HepG2 (cell line): ENCODE results near the gene AUNIP. TPM values are rescaled to one million over a fixed set of nuclear protein-coding genes. Genes with fewer than 3 reads are reported as not detected.

Experiments
- FIP1L1 ChIP-seq: fragments of 200-400 bp; formaldehyde crosslinking; IDR thresholded peaks from 2 replicates; pipeline ENCODE4 v1.6.1; 2018; ENCODE audit warnings: low read depth, mild to moderate bottlenecking, low read length, moderate library complexity, borderline replicate concordance; ENCODE audit not compliant: insufficient read depth
- NFE2 ChIP-seq: sonication (generic); formaldehyde crosslinking; IDR thresholded peaks from 2 replicates; pipeline ENCODE4 v1.4.0; 2020; ENCODE audit warnings: missing genetic modification reagents
- NONO ChIP-seq, 2 experiments: fragments of 450-650 bp in 1 of 2; sonication (generic) in 1 of 2; formaldehyde crosslinking in 1 of 2; IDR thresholded peaks in 1 of 2; conservative IDR thresholded peaks in 1 of 2; 2 replicates each; pipeline versions ENCODE4 v1.6.1 to v1.8.0; 2017 to 2022; ENCODE audit warnings: mild to moderate bottlenecking in 1 of 2, missing genetic modification reagents in 1 of 2, moderate library complexity in 1 of 2
- PCBP1 ChIP-seq: fragments of 200-400 bp; formaldehyde crosslinking; IDR thresholded peaks from 2 replicates; pipeline ENCODE4 v1.6.1; 2017; ENCODE audit warnings: mild to moderate bottlenecking, low read depth, low read length, borderline replicate concordance
- POLR2AphosphoS2 ChIP-seq: IDR thresholded peaks from 2 replicates; pipeline ENCODE4 v1.6.1; 2011; ENCODE audit warnings: low read depth, low read length, improper control_type of control experiment
- UBTF ChIP-seq: sonication (generic); formaldehyde crosslinking; IDR thresholded peaks from 2 replicates; pipeline ENCODE4 v1.4.0; 2020; ENCODE audit warnings: mild to moderate bottlenecking, missing genetic modification reagents
- ZBTB4 ChIP-seq: sonication (generic); formaldehyde crosslinking; IDR thresholded peaks from 2 replicates; pipeline ENCODE4 v1.4.0; 2020; ENCODE audit warnings: missing genetic modification reagents, mild to moderate bottlenecking, borderline replicate concordance
- ZFX ChIP-seq: sonication (generic); formaldehyde crosslinking; IDR thresholded peaks from 2 replicates; pipeline ENCODE4 v1.4.0; 2020; ENCODE audit warnings: mild to moderate bottlenecking, low read depth, missing genetic modification reagents, moderate library complexity
- ZFY ChIP-seq: sonication (generic); formaldehyde crosslinking; IDR thresholded peaks from 2 replicates; pipeline ENCODE4 v1.4.0; 2020; ENCODE audit warnings: missing genetic modification reagents
- ZNF451 ChIP-seq: sonication (generic); formaldehyde crosslinking; IDR thresholded peaks from 2 replicates; pipeline ENCODE4 v1.5.0; 2020; ENCODE audit warnings: mild to moderate bottlenecking, missing genetic modification reagents
- ZNF83 ChIP-seq: sonication (generic); formaldehyde crosslinking; IDR thresholded peaks from 2 replicates; pipeline ENCODE4 v1.4.0; 2020; ENCODE audit warnings: missing genetic modification reagents, mild to moderate bottlenecking, borderline replicate concordance
- ZNF883 ChIP-seq: sonication (generic); formaldehyde crosslinking; IDR thresholded peaks from 2 replicates; pipeline ENCODE4 v1.5.1; 2020; ENCODE audit warnings: mild to moderate bottlenecking, missing genetic modification reagents; ENCODE audit errors: not compliant biosample characterization
- polyA plus RNA-seq, 8 experiments: library from polyadenylated mRNA; depleted of rRNA in 3 of 8; stranded (reverse) in 7 of 8; unstranded in 1 of 8; fragments of >200 nt; fragmentation: Illumina TruSeq in 4 of 8; extraction: Trizol in 4 of 8; gene quantifications; 2 replicates each; pipeline versions ENCODE4 v1.2.1 to v1.2.3, GENCODE V29; 2011 to 2016; ENCODE audit warnings: low read depth in 4 of 8, missing spikeins in 1 of 8, mixed read lengths in 1 of 8; ENCODE audit not compliant: insufficient read depth in 1 of 8
- total RNA-seq, 5 experiments: library from RNA; depleted of rRNA; stranded (reverse); fragments of >200 nt; fragmentation: Illumina TruSeq; extraction: Trizol; gene quantifications; 2 replicates each; pipeline ENCODE4 v1.2.3, GENCODE V29; 2016; ENCODE audit warnings: low read depth in 1 of 5
- TF ChIP-seq, protein P1 (sequence below): sonication (generic); formaldehyde crosslinking; IDR thresholded peaks from 2 replicates; pipeline ENCODE4 v1.4.0; 2020; ENCODE audit warnings: missing genetic modification reagents
- TF ChIP-seq, protein P2 (sequence below): sonication (generic); formaldehyde crosslinking; IDR thresholded peaks from 2 replicates; pipeline ENCODE4 v1.4.0; 2020; ENCODE audit warnings: mild to moderate bottlenecking, missing genetic modification reagents
- TF ChIP-seq, protein P3 (sequence below): sonication (generic); formaldehyde crosslinking; IDR thresholded peaks from 2 replicates; pipeline ENCODE4 v1.4.0; 2020; ENCODE audit warnings: missing genetic modification reagents; ENCODE audit errors: not compliant biosample characterization
- TF ChIP-seq, protein P4 (sequence below): sonication (generic); formaldehyde crosslinking; IDR thresholded peaks from 2 replicates; pipeline ENCODE4 v1.8.0; 2022; ENCODE audit warnings: mild to moderate bottlenecking, missing genetic modification reagents, borderline replicate concordance

Gene AUNIP
- total and polyA plus RNA-seq, 2 of the 13 experiments (the other 11 are each of a cell fraction or from before 2014, with no cell fraction given), result 3.8 to 12.3 TPM

DNA sequence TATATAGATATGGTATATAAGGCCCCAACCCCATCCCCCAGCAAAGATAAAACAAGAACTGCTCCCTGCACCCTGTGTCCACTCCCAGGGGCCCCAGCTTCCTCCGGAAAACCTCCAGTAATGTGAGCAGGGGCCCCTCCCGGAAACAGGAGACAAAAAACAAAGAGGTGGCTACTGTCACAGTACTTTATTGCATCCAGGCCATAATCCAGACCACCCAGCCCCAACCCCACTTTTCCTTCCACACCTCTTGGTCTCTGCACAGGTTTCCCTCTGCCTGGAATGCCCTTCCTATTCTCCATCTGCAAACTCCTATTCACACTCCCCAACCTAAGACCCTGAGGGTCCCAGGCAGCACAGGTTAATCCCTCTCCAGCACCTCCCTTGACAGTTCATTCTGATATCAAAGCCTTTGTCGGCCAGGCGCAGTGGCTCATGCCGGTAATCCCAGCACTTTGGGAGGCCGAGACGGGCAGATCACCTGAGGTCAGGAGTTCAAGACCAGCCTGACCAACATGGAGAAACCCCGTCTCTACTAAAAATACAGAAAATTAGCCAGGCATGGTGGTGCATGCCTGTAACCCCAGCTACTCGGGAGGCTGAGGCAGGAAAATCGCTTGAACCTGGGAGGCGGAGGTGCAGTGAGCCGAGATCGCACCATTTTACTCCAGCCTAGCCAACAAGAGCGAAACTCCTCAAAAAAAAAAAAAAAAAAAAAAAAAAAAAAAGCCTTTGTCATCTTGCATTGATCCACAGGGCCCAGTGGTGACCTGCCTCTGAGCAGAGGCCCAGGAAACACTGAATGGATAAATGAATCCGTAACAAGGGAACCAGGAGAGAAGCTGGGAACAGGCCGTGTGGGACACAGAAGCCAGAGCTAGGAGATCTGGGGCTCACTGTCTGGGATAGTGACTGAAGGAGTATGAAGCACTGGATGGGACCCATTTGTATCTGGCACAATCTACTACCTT, 2.3 kb upstream of the AUNIP start (continued):
- TF ChIP-seq ZNF451 (CRISPR knock-in tag), result no peak
- TF ChIP-seq ZFX (CRISPR knock-in tag), result peak; percentile 59
- no peak for TF ChIP-seq ZNF883 (CRISPR knock-in tag)
- TF ChIP-seq ZFY (CRISPR knock-in tag), result peak; percentile 52; the same call in 1 of the 2 replicates
- TF ChIP-seq, protein P1, sequence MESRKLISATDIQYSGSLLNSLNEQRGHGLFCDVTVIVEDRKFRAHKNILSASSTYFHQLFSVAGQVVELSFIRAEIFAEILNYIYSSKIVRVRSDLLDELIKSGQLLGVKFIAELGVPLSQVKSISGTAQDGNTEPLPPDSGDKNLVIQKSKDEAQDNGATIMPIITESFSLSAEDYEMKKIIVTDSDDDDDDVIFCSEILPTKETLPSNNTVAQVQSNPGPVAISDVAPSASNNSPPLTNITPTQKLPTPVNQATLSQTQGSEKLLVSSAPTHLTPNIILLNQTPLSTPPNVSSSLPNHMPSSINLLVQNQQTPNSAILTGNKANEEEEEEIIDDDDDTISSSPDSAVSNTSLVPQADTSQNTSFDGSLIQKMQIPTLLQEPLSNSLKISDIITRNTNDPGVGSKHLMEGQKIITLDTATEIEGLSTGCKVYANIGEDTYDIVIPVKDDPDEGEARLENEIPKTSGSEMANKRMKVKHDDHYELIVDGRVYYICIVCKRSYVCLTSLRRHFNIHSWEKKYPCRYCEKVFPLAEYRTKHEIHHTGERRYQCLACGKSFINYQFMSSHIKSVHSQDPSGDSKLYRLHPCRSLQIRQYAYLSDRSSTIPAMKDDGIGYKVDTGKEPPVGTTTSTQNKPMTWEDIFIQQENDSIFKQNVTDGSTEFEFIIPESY, result no peak
- no peak for TF ChIP-seq ZNF83 (CRISPR knock-in tag)
- TF ChIP-seq POLR2AphosphoS2, result no peak
- TF ChIP-seq, protein P2, sequence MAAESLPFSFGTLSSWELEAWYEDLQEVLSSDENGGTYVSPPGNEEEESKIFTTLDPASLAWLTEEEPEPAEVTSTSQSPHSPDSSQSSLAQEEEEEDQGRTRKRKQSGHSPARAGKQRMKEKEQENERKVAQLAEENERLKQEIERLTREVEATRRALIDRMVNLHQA (CRISPR knock-in tag), result no peak
- no peak for TF ChIP-seq ZBTB4
- TF ChIP-seq PCBP1, result no peak
- TF ChIP-seq UBTF (CRISPR knock-in tag), result no peak
- TF ChIP-seq, protein P3, sequence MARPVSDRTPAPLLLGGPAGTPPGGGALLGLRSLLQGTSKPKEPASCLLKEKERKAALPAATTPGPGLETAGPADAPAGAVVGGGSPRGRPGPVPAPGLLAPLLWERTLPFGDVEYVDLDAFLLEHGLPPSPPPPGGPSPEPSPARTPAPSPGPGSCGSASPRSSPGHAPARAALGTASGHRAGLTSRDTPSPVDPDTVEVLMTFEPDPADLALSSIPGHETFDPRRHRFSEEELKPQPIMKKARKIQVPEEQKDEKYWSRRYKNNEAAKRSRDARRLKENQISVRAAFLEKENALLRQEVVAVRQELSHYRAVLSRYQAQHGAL, result no peak
- no peak for TF ChIP-seq FIP1L1
- no peak for TF ChIP-seq NONO (IDR thresholded peaks at IDR 0.05)
- TF ChIP-seq NONO (CRISPR knock-in tag; conservative IDR thresholded peaks at IDR 0.05), result no peak
- no peak for TF ChIP-seq NFE2 (CRISPR knock-in tag)
- TF ChIP-seq, protein P4, sequence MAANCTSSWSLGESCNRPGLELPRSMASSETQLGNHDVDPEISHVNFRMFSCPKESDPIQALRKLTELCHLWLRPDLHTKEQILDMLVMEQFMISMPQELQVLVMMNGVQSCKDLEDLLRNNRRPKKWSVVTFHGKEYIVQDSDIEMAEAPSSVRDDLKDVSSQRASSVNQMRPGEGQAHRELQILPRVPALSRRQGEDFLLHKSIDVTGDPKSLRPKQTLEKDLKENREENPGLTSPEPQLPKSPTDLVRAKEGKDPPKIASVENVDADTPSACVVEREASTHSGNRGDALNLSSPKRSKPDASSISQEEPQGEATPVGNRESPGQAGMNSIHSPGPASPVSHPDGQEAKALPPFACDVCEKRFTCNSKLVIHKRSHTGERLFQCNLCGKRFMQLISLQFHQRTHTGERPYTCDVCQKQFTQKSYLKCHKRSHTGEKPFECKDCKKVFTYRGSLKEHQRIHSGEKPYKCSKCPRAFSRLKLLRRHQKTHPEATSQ (CRISPR knock-in tag), result no peak
